Measurements from ENCODE around the gene LGALS1. TPM values are rescaled to one million over a fixed set of nuclear protein-coding genes. Genes with fewer than 3 reads are reported as not detected.

Gene LGALS1
- total and polyA plus RNA-seq, 9 of the 15 experiments (the other 6 are each of a cell fraction or from before 2014, with no cell fraction given) = 160 to 800 (median 330) TPM

GRCh38 chr22:37674951-37675929 lies at the start of gene LGALS1 (continued):
- TF ChIP-seq ZNF134 (CRISPR knock-in tag; conservative IDR thresholded peaks at IDR 0.05) (no peak), MCM7 (IDR thresholded peaks at IDR 0.05) (no peak), RBM25 (IDR thresholded peaks at IDR 0.05; ENCODE audit: low read depth, low read length, severe bottlenecking) (peak; percentile 92), BRD4 (IDR thresholded peaks at IDR 0.05) (no peak), KLF1 (tag; IDR thresholded peaks at IDR 0.05) (peak; percentile 84), ZNF239 (CRISPR knock-in tag; IDR thresholded peaks at IDR 0.05) (no peak), SIX5 (IDR thresholded peaks at IDR 0.05; ENCODE audit: borderline replicate concordance in 1 of 2, insufficient read depth in 1 of 2, low read depth in 1 of 2, low read length in 2 of 2) (no peak), ZFP30 (CRISPR knock-in tag; IDR thresholded peaks at IDR 0.05; ENCODE audit: borderline replicate concordance) (no peak), MEF2A (IDR thresholded peaks at IDR 0.05; ENCODE audit: control insufficient read depth, low read depth, low read length) (no peak), SPI1 (IDR thresholded peaks at IDR 0.05; ENCODE audit: borderline replicate concordance, low read depth, low read length) (no peak), TEAD4 (IDR thresholded peaks at IDR 0.05; ENCODE audit: low read length) (no peak; the same call in 1 of the 2 replicates), TEAD4 (CRISPR knock-in tag; IDR thresholded peaks at IDR 0.05; ENCODE audit: borderline replicate concordance) (no peak), DACH1 (IDR thresholded peaks at IDR 0.05; ENCODE audit: partially characterized antibody) (peak; percentile 63), MTA3 (IDR thresholded peaks at IDR 0.05; ENCODE audit: borderline replicate concordance) (peak; percentile 78), PHF21A (IDR thresholded peaks at IDR 0.05; ENCODE audit: borderline replicate concordance, low read depth) (peak; percentile 56; the same call in 1 of the 2 replicates), RHOXF2B (CRISPR knock-in tag; conservative IDR thresholded peaks at IDR 0.05) (no peak), TARDBP (IDR thresholded peaks at IDR 0.05) (no peak), ZNF644 (tag; IDR thresholded peaks at IDR 0.05; ENCODE audit: low read depth) (no peak), NR1H2 (CRISPR knock-in tag; IDR thresholded peaks at IDR 0.05) (no peak), NFE2L1 (tag; IDR thresholded peaks at IDR 0.05; ENCODE audit: borderline replicate concordance, low read depth) (no peak), NRF1 (conservative IDR thresholded peaks at IDR 0.05 in 1 of 2, IDR thresholded peaks at IDR 0.05 in 1 of 2) (peak; percentile 84 to 87), HDAC1 (IDR thresholded peaks at IDR 0.05) (peak in 1 of 2 experiments; percentile 49; a peak in 2 of 4 replicates), HEY1 (CRISPR knock-in tag; IDR thresholded peaks at IDR 0.05; ENCODE audit: borderline replicate concordance) (no peak), ZNF75A (CRISPR knock-in tag; IDR thresholded peaks at IDR 0.05) (no peak), MTA2 (IDR thresholded peaks at IDR 0.05; ENCODE audit: low read depth) (no peak)
- TF ChIP-seq, protein P1, sequence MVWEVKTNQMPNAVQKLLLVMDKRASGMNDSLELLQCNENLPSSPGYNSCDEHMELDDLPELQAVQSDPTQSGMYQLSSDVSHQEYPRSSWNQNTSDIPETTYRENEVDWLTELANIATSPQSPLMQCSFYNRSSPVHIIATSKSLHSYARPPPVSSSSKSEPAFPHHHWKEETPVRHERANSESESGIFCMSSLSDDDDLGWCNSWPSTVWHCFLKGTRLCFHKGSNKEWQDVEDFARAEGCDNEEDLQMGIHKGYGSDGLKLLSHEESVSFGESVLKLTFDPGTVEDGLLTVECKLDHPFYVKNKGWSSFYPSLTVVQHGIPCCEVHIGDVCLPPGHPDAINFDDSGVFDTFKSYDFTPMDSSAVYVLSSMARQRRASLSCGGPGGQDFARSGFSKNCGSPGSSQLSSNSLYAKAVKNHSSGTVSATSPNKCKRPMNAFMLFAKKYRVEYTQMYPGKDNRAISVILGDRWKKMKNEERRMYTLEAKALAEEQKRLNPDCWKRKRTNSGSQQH (CRISPR knock-in tag; IDR thresholded peaks at IDR 0.05) = no peak
- TF ChIP-seq, protein P2, sequence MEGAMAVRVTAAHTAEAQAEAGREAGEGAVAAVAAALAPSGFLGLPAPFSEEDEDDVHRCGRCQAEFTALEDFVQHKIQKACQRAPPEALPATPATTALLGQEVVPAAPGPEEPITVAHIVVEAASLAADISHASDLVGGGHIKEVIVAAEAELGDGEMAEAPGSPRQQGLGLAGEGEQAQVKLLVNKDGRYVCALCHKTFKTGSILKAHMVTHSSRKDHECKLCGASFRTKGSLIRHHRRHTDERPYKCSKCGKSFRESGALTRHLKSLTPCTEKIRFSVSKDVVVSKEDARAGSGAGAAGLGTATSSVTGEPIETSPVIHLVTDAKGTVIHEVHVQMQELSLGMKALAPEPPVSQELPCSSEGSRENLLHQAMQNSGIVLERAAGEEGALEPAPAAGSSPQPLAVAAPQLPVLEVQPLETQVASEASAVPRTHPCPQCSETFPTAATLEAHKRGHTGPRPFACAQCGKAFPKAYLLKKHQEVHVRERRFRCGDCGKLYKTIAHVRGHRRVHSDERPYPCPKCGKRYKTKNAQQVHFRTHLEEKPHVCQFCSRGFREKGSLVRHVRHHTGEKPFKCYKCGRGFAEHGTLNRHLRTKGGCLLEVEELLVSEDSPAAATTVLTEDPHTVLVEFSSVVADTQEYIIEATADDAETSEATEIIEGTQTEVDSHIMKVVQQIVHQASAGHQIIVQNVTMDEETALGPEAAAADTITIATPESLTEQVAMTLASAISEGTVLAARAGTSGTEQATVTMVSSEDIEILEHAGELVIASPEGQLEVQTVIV (CRISPR knock-in tag; IDR thresholded peaks at IDR 0.05; ENCODE audit: borderline replicate concordance) = no peak

Measured in K562 (cell line).